HG02623 (cell line): ENCODE measurements around the gene BRD7.

Source experiments
- ATAC-seq: cut with Tn5 transposase; IDR thresholded peaks from one replicate; pipeline ENCODE4 v1.9.1; 2021; ENCODE audit warnings: moderate library complexity; ENCODE audit not compliant: unreplicated experiment

The BRD7 gene

DNA sequence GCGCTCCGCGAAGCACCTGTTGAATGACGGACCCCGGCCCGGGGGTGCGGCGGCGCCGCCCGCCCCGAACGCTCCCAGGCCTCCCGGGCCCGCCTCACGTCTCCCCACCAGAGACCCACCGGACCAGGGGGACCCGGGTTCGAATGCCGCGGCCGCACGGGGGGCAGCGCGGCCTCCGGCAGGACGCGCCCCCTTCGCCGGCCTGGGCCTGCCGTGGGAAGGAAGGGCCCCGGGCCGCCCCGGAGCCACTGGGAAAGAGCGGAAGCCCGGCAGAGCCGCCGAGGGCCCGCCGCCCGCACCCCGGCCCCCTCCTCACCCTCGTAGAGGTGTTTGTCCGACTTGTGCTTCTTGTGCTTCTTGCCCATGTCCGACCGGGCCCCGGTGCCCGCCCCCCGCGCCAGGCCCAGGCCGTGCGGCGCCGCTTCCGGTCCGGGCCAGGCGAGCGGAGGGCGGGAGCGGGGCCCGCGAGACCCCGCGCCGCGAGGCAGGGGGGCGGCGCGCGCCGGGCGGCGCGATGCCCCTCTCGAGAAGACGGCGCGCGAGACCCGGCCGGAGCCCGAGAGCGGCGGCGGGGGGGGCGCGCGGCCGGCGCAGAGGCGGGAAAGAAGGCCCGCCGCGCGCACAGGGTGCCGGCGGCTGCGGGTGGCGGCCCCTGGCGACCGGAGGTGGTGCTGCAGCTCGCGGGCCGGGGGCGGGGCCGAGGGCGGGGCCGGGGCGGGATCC lies at the start of gene BRD7:
TSS of gene BRD7 (minus strand) at position 579 of the 723 bp plus-strand sequence. CDS start at position 365, 214 bp downstream.
- peak; percentile 62 for ATAC-seq

- ATAC-seq: no peak
These were observed 47.6 kb upstream of the BRD7 start for GRCh38 chr16:50416388-50416787.

DNA sequence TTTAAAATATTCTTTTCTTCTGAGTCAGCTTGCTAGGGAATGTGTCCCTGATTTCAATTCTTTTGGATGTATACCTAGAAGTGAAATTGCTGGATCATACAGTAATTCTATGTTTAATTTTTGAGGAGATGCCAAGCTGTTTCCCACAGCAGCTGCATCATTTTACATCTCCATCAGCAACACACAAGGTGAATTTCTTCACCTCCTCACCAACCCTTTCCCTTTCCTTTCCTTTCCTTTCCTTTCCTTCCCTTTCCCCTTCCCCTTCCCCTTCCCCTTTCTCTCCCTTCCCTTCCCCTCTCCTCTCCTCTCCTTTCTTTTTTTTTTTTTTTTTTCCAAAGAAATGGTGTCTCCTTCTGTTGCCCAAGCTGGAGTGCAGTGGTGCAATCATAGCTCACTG lies 45.4 kb upstream of the BRD7 start:
- ATAC-seq: no peak

DNA sequence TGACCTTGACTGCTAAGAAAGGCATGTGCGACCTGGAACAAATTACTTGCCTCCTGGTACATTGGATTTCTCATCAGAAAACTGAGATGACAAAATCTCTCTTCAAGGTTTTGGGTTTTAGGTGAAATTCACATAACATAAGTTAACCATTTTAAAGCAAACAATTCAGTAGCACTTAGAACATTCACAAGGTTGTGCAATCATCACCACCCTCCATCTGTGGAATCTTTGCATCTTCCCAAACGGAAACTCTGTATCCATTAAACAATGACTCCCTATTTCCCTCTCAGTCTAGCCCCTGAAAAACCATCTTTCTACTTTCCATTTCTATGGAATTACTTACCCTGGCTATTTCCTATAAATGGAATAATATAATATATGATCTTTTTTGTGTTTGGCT lies 42.2 kb upstream of the BRD7 start:
- ATAC-seq: no peak

GRCh38 chr16:50408001-50408561 lies 39.3 kb upstream of the BRD7 start:
- no peak for ATAC-seq

DNA sequence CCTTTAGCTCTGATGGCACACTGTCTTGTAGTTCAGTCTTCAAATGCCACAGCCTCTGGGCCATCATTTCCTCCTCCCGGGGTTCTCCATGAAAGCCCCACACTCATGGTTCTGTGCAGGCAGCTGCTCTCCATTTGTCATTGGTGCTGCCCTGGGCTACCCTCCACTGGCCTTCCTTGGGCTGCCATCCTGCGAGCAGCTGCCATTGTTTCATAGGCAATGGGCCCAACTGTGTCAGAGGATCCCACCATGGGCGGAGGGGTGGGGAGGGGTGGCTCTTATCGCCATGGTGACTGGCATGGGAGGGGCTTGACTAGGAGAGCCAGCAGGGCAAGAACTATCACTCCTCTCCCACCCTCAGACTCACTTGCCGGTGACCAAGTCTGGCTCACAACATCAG lies 38.6 kb upstream of the BRD7 start:
- ATAC-seq: no peak

- no peak for ATAC-seq
These were observed 34.7 kb upstream of the BRD7 start for GRCh38 chr16:50403491-50403890.

- ATAC-seq: no peak
These were observed 33.6 kb upstream of the BRD7 start for GRCh38 chr16:50402298-50402895.

DNA sequence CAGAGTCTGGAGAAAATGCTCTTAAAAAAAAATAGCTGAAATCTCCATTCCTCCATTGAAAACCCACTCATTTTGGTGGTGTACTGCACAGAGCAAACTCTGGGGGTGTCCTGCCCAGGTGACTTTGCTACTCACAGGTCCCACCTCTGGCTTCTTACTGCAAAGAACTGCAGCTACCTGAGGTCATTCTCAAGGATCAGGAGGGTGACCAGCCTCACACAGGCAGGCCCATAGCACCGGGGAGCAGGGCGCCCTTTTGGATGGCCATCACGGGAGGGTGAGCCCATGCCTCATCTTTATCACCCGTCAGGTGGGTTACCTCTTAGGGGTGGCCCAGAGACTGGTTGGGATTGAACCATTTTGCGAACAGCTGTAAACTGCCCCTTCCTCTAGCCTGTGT lies 32.6 kb upstream of the BRD7 start:
- ATAC-seq: no peak

- no peak for ATAC-seq
These were observed 32.2 kb upstream of the BRD7 start for GRCh38 chr16:50400967-50401348.

DNA sequence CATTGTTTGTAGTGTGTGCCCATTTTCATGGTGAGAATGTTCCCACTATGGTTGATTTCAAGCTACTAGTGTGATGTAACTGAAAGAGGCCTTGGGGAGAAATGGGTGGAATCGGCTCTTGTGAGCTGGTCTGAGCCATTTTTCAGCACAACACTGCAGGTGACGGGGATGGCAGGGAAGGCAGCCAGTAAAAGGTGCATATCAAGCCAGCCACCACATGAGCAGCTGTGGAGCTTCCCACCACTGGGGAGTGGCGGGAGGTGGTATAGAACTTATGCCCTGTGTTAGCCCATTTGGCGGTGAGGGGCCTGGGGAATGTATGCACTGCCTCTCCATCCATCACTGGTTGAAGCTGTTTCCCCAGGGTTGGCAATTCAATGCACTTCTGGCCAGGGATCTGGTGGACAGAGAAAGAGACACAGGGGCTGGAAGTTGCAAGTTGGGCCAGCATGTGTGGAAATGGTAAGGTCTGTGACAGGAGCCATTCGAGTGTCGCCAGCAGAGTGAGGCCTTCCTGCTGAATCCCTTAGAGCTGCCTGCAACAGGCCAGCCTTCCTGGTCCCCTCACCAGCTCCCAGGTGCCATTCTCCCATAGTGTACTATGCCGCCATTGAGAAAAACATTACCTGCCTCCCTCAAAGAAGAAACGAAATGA lies 31.7 kb upstream of the BRD7 start:
- no peak for ATAC-seq

DNA sequence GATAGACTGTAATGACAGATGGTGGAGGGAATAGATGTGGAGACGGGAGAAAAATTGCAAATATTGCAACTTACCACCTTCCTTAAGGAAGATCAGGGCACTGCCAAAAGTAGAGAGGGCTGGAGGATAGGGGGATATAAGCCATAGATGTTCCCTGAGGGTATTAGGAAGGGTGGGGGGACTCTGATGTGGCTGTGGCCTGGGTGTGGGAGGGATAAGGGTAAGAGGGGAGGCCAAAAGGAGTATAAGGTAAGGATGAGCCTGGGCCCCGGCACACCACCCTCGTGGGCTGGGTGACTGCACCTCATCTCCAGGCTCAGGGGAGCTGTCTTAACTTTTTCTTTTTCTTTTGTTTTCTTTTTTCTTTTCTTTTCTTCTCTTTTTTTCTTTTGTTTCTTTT lies 30.6 kb upstream of the BRD7 start:
- no peak for ATAC-seq

DNA sequence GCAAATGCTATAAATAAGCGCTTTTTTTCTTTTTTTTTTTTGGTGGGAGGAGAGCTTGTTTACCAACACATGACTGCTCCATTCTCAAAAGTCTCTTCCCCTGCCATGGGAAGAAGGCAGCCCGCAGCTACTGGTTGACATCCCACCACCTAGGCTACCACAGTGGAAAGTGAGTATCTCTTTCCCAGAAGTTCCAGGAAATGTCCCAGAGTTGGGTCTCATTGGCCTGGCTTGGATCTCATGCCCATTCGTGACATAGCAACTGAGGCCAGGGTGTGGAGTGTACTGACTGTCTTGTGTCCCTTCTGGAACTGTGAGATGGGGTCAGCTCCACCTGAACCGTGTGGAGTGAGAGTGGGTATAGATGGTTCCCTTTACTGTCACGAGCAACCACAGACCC lies 29.5 kb upstream of the BRD7 start:
- no peak for ATAC-seq

DNA sequence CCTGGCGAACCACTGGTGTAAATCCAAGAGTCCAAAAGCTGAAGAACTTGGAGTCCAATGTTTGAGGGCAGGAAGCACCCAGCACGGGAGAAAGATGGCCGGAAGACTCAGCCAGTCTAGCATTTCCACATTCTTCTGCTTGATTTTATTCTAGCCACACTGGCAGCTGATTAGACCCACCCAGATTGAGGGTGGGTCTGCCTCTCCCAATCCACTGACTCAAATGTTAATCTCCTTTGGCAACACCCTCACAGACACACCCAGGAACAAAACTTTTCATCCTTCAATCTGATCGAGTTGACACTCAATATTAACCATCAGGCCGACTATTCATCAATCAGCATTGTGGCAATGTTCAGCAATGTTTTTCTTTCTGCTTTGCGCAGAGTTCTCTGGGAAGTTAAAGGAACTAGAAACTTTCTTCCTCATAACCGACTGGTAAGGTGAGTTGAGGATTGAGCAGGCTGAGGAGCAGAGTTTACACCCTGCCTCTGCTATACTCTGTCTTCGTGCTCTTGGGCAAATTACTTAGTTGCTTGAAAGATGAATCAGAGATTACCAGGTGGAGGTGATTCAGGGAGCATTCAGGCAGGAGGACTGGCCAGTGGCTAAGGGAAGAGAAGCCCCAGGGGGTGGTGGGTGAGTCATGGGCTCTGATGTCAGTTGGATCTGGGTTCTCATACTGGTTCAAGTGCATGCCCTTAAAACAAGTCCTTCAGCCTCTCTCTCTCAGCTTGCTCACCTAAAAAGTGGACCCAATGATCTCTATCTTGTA lies 28.2 kb upstream of the BRD7 start:
- no peak for ATAC-seq

DNA sequence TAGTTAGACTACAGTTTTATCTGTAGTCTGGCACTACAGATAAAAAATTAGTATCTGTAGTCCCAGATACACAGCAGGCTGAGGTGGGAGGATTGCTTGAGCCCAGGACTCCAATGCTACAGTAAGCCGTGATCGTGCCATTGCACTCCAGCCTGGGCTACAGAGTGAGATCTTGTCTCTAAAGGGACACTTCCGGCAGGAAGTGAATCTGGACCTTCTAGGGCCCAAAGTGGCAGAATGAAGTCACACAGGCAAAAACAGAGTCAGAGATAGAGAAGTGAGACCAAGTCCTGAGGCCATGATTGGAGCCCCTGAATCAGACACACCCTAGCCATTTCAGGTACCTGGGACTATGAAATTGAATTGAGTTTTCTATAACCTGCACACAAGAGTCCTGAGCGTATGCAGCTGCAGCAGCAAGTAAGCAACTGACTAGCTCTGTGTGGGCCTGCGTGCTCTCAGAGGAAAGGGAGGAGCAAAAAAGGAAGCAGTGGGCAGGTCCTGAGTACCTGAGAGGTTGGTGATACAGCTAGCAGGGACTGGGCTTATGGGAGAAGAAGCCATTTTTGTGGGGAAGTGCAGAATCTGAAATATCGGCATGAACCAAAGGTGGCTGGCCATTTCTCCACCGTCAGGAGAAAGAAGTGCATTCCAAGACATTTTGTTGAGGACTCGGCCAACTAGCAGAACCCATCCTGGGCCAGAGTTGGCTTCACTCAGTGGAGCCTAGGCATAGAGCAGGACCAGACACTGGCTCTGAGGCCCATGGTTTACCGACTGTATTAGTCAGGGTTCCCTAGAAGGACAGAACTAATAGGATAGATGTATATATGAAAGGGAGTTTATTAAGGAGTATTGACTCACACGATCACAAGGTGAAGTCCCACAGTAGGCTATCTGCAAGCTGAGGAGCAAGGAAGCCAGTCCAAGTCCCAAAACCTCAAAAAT lies 27.2 kb upstream of the BRD7 start:
- no peak for ATAC-seq

- no peak for ATAC-seq
These were observed 25.3 kb upstream of the BRD7 start for GRCh38 chr16:50393858-50394802.

- no peak for ATAC-seq
These were observed 24.6 kb upstream of the BRD7 start for GRCh38 chr16:50393416-50393815.

DNA sequence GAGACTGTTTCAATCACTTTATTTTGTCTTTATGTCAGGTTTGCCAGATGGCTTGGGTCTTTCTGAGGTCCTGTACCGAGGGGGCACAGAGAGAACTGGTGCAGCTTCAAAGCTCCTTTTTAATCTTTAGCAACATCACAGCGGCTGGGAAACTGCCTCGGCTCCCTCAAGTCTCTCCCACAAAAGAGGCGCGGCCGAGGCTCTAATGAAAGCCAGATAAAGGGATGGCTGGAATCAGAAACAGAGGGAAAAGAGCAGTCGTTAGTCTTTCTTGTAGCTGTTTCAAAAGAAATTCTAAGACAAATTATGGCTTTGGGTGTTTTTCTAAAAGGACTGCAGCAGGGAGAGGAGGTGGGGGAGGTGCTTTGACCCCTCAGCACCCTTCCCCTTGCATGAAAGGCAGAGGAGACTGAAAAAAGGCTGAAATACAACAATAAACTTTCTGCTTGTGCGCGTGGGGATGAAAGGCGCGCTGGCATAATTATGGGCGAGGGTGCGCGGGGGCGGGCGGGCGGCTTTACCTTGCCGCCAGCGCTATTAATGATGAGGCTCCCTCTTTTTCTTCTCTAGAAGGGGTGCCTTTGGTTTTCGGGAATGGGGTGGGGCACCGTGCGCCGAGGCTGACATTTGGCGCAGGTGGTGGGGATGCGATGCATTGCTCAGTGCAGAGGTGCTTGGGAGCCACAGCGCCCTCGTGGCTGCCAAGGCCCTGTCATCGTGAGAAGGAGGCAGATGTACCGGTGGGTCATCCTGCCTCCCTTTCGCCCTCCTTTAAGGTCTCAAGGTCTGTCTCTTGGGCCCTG lies 22.3 kb upstream of the BRD7 start:
- ATAC-seq: no peak
